ENCODE results near the gene LRMDA.

DNA sequence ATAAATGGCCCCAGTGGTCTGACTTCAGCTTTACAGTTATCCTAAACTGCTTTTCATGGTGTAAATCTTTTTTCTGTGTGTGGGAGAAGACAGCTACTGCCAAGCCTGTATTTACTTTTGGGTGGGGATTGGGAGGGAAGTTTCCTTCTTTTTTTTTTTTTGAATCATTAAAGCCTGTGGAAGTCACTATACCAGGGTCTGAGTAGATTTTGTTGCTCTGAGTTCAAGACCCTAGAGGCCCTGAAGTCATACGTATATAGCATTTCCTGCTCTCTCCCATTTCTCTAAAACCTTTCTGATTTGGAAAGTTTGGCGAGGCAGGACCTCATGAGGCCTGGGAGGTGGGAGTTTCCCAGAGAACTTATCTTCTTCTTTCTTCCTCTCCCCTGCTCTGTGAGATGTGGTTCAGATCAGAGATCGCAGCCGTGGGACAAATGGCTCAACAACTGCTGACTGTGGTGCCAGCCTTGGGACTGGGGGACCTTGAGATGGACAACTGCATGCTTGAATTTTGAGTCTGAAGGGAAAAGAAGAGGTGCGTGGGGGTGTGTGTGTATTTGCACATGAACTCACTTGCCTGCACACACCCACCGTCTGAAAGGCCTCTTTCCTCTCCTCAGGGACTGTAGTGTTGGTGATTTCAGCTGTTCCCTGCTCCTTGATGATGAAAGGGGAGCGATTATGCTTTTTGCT lies 18.1 kb downstream of the LRMDA start:
- TF ChIP-seq CTCF (IDR thresholded peaks at IDR 0.05) (no peak), EZH2 (IDR thresholded peaks at IDR 0.05; ENCODE audit: borderline replicate concordance, insufficient read depth, low read depth, low read length, poor library complexity, severe bottlenecking) (no peak)
